Hepatocyte (in vitro differentiated cells): Measurements from ENCODE around the gene MRPL44. TPM values are rescaled to one million over a fixed set of nuclear protein-coding genes. Genes with fewer than 3 reads are reported as not detected.

Experiments used
- DNase-seq: peaks from one replicate; pipeline ENCODE4 v3.0.0-alpha.2; 2016; ENCODE audit warnings: low spot score
- H2AFZ ChIP-seq: fragments of 200-600 bp; sonication (generic); 2 replicates; pipeline ENCODE4 v1.6.0; 2016; ENCODE audit warnings: antibody characterized with exemption, mild to moderate bottlenecking
- H3K27ac ChIP-seq: fragments of 200-600 bp; sonication (generic); 2 replicates; pipeline ENCODE4 v1.5.1; 2016; ENCODE audit warnings: mild to moderate bottlenecking
- H3K27me3 ChIP-seq: fragments of 200-600 bp; sonication (generic); 2 replicates; pipeline ENCODE4 v1.6.1; 2016
- H3K36me3 ChIP-seq: fragments of 200-600 bp; sonication (generic); replicated peaks from 2 replicates; pipeline ENCODE4 v1.5.1; 2016; ENCODE audit warnings: low read depth; ENCODE audit not compliant: insufficient read depth
- H3K4me1 ChIP-seq: fragments of 200-600 bp; sonication (generic); 2 replicates; pipeline ENCODE4 v1.5.1; 2016; ENCODE audit warnings: mild to moderate bottlenecking, moderate library complexity; ENCODE audit not compliant: insufficient read depth
- H3K4me2 ChIP-seq: fragments of 200-600 bp; sonication (generic); 2 replicates; pipeline ENCODE4 v1.6.0; 2016
- H3K4me3 ChIP-seq: fragments of 200-600 bp; sonication (generic); 2 replicates; pipeline ENCODE4 v1.5.1; 2016; ENCODE audit warnings: mild to moderate bottlenecking
- H3K79me2 ChIP-seq: fragments of 200-600 bp; sonication (generic); 2 replicates; pipeline ENCODE4 v1.6.0; 2017; ENCODE audit warnings: mild to moderate bottlenecking
- H3K9me2 ChIP-seq: fragments of 200-600 bp; sonication (generic); replicated peaks from 2 replicates; pipeline ENCODE4 v1.6.0; 2017; ENCODE audit warnings: mild to moderate bottlenecking; ENCODE audit not compliant: insufficient read depth
- H3K9me3 ChIP-seq: fragments of 200-600 bp; sonication (generic); 2 replicates; pipeline ENCODE4 v1.5.1; 2016; ENCODE audit warnings: low read depth, mild to moderate bottlenecking
- H4K20me1 ChIP-seq: fragments of 200-600 bp; sonication (generic); 2 replicates; pipeline ENCODE4 v1.6.0; 2016; ENCODE audit warnings: mild to moderate bottlenecking; ENCODE audit not compliant: insufficient read depth, poor library complexity, severe bottlenecking
- EZH2 ChIP-seq: fragments of 200-600 bp; sonication (generic); IDR thresholded peaks from 2 replicates; pipeline ENCODE4 v1.6.1; 2016; ENCODE audit warnings: antibody characterized with exemption, mild to moderate bottlenecking, borderline replicate concordance
- EZH2phosphoT487 ChIP-seq: fragments of 200-600 bp; sonication (generic); IDR thresholded peaks from one replicate; pipeline ENCODE4 v1.6.1; 2018; ENCODE audit warnings: antibody characterized with exemption, mild to moderate bottlenecking, low read depth, moderate library complexity; ENCODE audit not compliant: unreplicated experiment, severe bottlenecking
- WGBS: methylation state at CpG from one replicate; pipeline ENCODE4 v1.1.6; 2016; ENCODE audit warnings: low lambda C conversion rate; ENCODE audit errors: missing lambda C conversion rate; 5-methylcytosine and 5-hydroxymethylcytosine counted together
- polyA plus RNA-seq: library from polyadenylated mRNA; unstranded; fragments of >200 nt; fragmentation: Nextera tagmentation; extraction: Ambion mirVana; gene quantifications from 2 replicates; pipeline ENCODE4 v1.2.1, GENCODE V29; 2016
- total RNA-seq: library from RNA; depleted of rRNA; stranded (reverse); fragments of >200 nt; gene quantifications from 2 replicates; pipeline ENCODE4 v1.2.3, GENCODE V29; 2014
- TF ChIP-seq, protein P1 (sequence below): fragments of 200-600 bp; sonication (generic); IDR thresholded peaks from 2 replicates; pipeline ENCODE4 v1.5.1; 2016; ENCODE audit warnings: antibody characterized with exemption, mild to moderate bottlenecking; ENCODE audit not compliant: poor library complexity

MRPL44 gene
- total and polyA plus RNA-seq, 2 experiments from 2014 or later, result 29.0 to 46.5 TPM

DNA sequence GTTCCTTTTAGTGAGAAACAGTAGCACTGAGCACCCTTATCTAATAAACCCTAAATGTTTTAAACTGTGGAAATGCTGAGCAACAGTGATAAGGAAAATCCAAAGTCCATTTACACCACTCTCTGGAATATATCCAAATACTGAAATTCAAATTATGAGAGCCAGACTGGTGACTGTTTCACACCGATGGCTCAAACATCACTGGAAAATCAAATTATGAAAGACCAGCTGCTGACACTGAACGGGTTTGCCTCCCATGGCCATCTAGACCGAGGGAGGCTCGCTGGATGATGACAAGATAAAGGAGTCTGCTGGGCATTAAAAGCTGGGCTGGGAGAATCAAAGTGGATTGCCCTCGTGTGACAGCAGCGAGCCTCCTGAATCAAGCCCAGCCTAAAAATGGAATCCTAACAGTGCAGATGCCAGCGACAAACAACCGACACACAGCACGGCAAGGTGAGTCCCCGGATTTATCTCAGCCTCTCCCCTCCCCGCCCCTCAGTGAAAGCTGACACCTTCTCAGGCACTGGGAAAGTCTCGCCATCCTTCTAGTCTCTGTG, 51.5 kb downstream of the MRPL44 start:
- Histone ChIP-seq H3K4me3 (no peak overlapping the region), H3K79me2 (peaks cover 22% of the 10 kb centered on the region)

DNA sequence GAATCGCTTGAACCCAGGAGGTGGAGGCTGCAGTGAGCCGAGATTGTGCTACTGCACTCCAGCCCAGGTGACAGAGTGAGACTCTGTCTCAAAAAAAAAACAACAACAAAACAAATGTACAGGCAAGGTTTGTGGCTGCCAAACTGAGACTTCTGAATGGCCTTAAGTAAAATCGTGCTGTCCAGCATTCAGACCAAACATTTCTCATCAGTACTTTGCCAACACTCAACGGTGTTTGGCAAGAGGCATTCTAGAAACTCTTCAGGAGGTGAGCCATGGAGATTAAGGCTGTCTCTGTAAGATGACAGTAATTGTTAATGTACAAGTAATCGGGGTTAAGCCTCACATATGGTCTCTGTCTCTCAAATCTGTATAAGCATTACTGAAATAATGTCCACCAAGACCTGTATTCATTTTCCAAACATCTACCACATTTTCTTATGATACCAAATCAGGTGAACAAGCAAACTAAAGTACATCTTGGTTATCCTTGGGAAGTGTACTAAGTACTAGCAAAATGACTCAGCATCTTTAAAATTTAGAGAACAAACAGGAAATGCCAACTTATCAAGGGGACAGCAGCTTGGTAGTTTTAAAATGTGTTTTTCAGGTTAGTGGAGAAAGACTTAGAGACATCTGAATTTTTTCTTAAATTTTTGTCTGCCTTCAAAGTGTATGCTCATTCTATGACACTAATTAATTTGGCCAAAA, 52.5 kb downstream of the MRPL44 start:
- DNase-seq, result no peak
- H3K4me1 ChIP-seq, result peaks cover 9% of the 10 kb centered on the region
- no peak overlapping the region for H2AFZ ChIP-seq
- H3K27me3 ChIP-seq, result no peaks in the 10 kb centered on the region
- no peaks in the 10 kb centered on the region for H3K9me3 ChIP-seq
- no peak overlapping the region for H3K4me3 ChIP-seq
- H3K36me3 ChIP-seq, result no peaks in the 10 kb centered on the region
- H4K20me1 ChIP-seq, result no peaks in the 10 kb centered on the region
- no peak overlapping the region for H3K4me2 ChIP-seq
- peak overlapping the region; percentile 61 for H3K27ac ChIP-seq
- WGBS, result 82% methylated on average over 5 of the region's 5 CpGs
- H3K9me2 ChIP-seq, result no peaks in the 10 kb centered on the region
- no peak for TF ChIP-seq EZH2
- no peak for TF ChIP-seq EZH2phosphoT487
- TF ChIP-seq, protein P1, sequence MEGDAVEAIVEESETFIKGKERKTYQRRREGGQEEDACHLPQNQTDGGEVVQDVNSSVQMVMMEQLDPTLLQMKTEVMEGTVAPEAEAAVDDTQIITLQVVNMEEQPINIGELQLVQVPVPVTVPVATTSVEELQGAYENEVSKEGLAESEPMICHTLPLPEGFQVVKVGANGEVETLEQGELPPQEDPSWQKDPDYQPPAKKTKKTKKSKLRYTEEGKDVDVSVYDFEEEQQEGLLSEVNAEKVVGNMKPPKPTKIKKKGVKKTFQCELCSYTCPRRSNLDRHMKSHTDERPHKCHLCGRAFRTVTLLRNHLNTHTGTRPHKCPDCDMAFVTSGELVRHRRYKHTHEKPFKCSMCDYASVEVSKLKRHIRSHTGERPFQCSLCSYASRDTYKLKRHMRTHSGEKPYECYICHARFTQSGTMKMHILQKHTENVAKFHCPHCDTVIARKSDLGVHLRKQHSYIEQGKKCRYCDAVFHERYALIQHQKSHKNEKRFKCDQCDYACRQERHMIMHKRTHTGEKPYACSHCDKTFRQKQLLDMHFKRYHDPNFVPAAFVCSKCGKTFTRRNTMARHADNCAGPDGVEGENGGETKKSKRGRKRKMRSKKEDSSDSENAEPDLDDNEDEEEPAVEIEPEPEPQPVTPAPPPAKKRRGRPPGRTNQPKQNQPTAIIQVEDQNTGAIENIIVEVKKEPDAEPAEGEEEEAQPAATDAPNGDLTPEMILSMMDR, result no peak
- H3K79me2 ChIP-seq, result peaks cover 24% of the 10 kb centered on the region

More for the DNA sequence above, 51.5 kb downstream of the MRPL44 start:
- no peak for TF ChIP-seq EZH2
- TF ChIP-seq, protein P1, result no peak
- no peak for TF ChIP-seq EZH2phosphoT487
- Histone ChIP-seq H3K9me2 (no peaks in the 10 kb centered on the region), H3K4me2 (peak overlapping the region; percentile 63), H3K4me1 (peaks cover 9% of the 10 kb centered on the region), H3K27ac (peak overlapping the region; percentile 61), H3K36me3 (no peaks in the 10 kb centered on the region), H3K9me3 (no peaks in the 10 kb centered on the region), H2AFZ (peak overlapping the region; percentile 16), H3K27me3 (no peaks in the 10 kb centered on the region), H4K20me1 (no peaks in the 10 kb centered on the region)
- 21% methylated on average over 12 of the region's 12 CpGs for WGBS
- peak; percentile 37 for DNase-seq

DNA sequence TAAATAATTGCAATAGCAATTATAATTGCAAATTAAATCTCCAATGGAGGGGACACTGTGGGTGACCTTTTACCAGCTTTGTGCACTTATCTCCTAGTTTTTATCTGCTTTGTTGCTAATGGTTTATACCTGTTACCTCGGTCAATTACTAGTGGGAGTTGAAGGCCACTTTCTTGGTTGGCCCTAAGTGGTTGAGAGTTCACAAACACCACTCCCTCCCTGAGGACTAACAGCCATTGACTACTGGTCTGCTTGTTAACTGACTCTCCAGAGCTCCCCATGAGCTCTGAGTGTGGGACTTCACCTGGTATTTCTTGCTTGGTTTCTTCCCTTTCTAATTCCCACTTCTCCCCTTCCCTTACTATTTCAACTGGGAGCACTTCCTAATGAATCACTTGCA, 54.6 kb downstream of the MRPL44 start:
- no peak for DNase-seq
- Histone ChIP-seq H3K27me3 (no peaks in the 10 kb centered on the region), H3K4me3 (no peak overlapping the region), H3K9me3 (no peaks in the 10 kb centered on the region), H3K9me2 (no peaks in the 10 kb centered on the region), H3K79me2 (peaks cover 18% of the 10 kb centered on the region), H3K27ac (no peak overlapping the region), H3K4me1 (peaks cover 9% of the 10 kb centered on the region), H4K20me1 (peaks cover 3% of the 10 kb centered on the region), H3K36me3 (no peaks in the 10 kb centered on the region), H2AFZ (no peak overlapping the region), H3K4me2 (no peak overlapping the region)
- WGBS, result 57% methylated on average over 1 of the region's 1 CpG
- TF ChIP-seq EZH2phosphoT487, result no peak
- TF ChIP-seq EZH2, result no peak
- TF ChIP-seq, protein P1, result no peak
